MM.1S (cell line): Measurements from ENCODE around the gene KCNH8.

Source experiments
- CTCF ChIP-seq: fragments of 300-600 bp; sonication (generic); IDR thresholded peaks from 2 replicates; pipeline ENCODE4 v1.5.1; 2016; ENCODE audit warnings: antibody characterized with exemption, low read length, mixed read lengths
- EZH2 ChIP-seq: fragments of 300-600 bp; sonication (generic); optimal IDR thresholded peaks from 2 replicates; pipeline ENCODE3; 2017; ENCODE audit warnings: low read depth, mild to moderate bottlenecking, antibody characterized with exemption, low read length, mixed read lengths

DNA sequence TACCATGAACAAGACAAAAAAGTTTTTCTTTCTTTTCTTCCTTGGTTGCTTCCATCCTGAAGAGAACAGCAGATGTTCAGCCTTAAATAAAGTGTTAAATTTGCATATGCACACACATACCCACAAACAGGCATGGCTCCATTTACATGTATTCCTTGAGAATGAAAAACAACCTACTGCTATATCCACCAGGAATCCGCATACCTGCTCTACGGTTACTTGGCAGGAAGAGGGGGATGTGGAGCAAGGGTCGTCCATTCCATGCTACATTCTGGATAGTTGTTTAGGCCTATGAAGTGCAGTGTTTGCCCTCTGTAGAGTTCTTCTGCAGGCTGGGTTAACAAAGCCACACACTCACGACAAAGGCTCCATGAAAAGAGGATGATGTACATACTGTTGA, 322.8 kb downstream of the KCNH8 start:
- TF ChIP-seq CTCF, result no peak
- no peak for TF ChIP-seq EZH2
